Stimulated activated naive CD8-positive, alpha-beta T cell treated with anti-CD3 and anti-CD28 coated beads, Interleukin-15, Interleukin-2, amounts not matched to agents 100 U/mL and 50 U/mL, for 24 hours (primary cell): ENCODE data around the gene MYCBP2.

Experiments used
- ATAC-seq: fragments of 150-1000 bp; cut with Tn5 transposase; one replicate; pipeline ENCODE4 v1.10.0; 2021
- DNase-seq: peaks from one replicate; pipeline ENCODE4 v3.0.0; 2021

MYCBP2 gene

GRCh38 chr13:77105051-77105450 is 221.8 kb downstream of the MYCBP2 start:
- no peak for ATAC-seq
- no peak for DNase-seq

- ATAC-seq (no peak), DNase-seq (no peak)
Measured at GRCh38 chr13:77099415-77099814, 227.5 kb downstream of the MYCBP2 start.

GRCh38 chr13:77095288-77095687 is 231.6 kb downstream of the MYCBP2 start:
- ATAC-seq (no peak), DNase-seq (no peak)

GRCh38 chr13:77094773-77095172 is 232.1 kb downstream of the MYCBP2 start:
- ATAC-seq, result no peak
- DNase-seq, result no peak

GRCh38 chr13:77093735-77094134 is 233.2 kb downstream of the MYCBP2 start:
- ATAC-seq, result no peak

GRCh38 chr13:77084755-77085154 is 242.1 kb downstream of the MYCBP2 start:
- DNase-seq (no peak), ATAC-seq (no peak)

More at GRCh38 chr13:77093735-77094134, 233.2 kb downstream of the MYCBP2 start:
- DNase-seq, result no peak

- no peak for ATAC-seq
- DNase-seq, result no peak
Measured at GRCh38 chr13:77079902-77080413, 246.9 kb downstream of the MYCBP2 start.

GRCh38 chr13:77067519-77067918 is 259.4 kb downstream of the MYCBP2 start:
- ATAC-seq (no peak), DNase-seq (no peak)

- no peak for ATAC-seq
- no peak for DNase-seq
Measured at GRCh38 chr13:77065461-77066147, 261.3 kb downstream of the MYCBP2 start.

GRCh38 chr13:77062097-77062496 is 264.8 kb downstream of the MYCBP2 start:
- no peak for DNase-seq
- ATAC-seq, result no peak

- DNase-seq (no peak), ATAC-seq (no peak)
Measured at GRCh38 chr13:77061362-77061761, 265.5 kb downstream of the MYCBP2 start.

- DNase-seq, result no peak
- ATAC-seq, result no peak
Measured at GRCh38 chr13:77056886-77057285, 270.0 kb downstream of the MYCBP2 start.

GRCh38 chr13:77056382-77056781 is 270.5 kb downstream of the MYCBP2 start:
- DNase-seq, result no peak
- no peak for ATAC-seq

GRCh38 chr13:77055158-77055557 is 271.7 kb downstream of the MYCBP2 start:
- DNase-seq, result no peak
- ATAC-seq, result no peak

GRCh38 chr13:77053192-77053591 is 273.7 kb downstream of the MYCBP2 start:
- no peak for DNase-seq
- ATAC-seq, result no peak

- ATAC-seq (no peak), DNase-seq (no peak)
Measured at GRCh38 chr13:77048681-77049080, 278.2 kb downstream of the MYCBP2 start.

- ATAC-seq (no peak), DNase-seq (no peak)
Measured at GRCh38 chr13:77047649-77048343, 279.1 kb downstream of the MYCBP2 start.

GRCh38 chr13:77042566-77043177 is 284.2 kb downstream of the MYCBP2 start:
- DNase-seq (no peak), ATAC-seq (no peak)

GRCh38 chr13:77040835-77041234 is 286.1 kb downstream of the MYCBP2 start:
- no peak for DNase-seq
- no peak for ATAC-seq

- ATAC-seq, result no peak
- no peak for DNase-seq
Measured at GRCh38 chr13:77040076-77040475, 286.8 kb downstream of the MYCBP2 start.

- ATAC-seq, result no peak
Measured at GRCh38 chr13:77038907-77039480, 287.9 kb downstream of the MYCBP2 start.

GRCh38 chr13:77036279-77036678 is 290.6 kb downstream of the MYCBP2 start:
- ATAC-seq, result no peak
- no peak for DNase-seq

More at GRCh38 chr13:77038907-77039480, 287.9 kb downstream of the MYCBP2 start:
- DNase-seq, result no peak

GRCh38 chr13:77034881-77035280 is 292.0 kb downstream of the MYCBP2 start:
- DNase-seq (no peak), ATAC-seq (peak; percentile 55)
